IMR-90 (cell line): ENCODE results near the gene BRINP3. TPM values are rescaled to one million over a fixed set of nuclear protein-coding genes. Genes with fewer than 3 reads are reported as not detected.

Experiments used
- ATAC-seq: fragments of 200-7000 bp; cut with Tn5 transposase; 2 replicates; pipeline ENCODE4 v1.9.1; 2020; ENCODE audit warnings: low read depth, mild to moderate bottlenecking, moderate library complexity
- BruUV-seq: library from RNA; stranded (reverse); fragments of 400-500 nt; replicated peaks from 2 replicates; lab custom pipeline; 2021; lab: Mats Ljungman, UMichigan
- CTCF ChIA-PET: fragments of 300-600 bp; formaldehyde crosslinking; extraction: SDS; loops from one replicate; lab custom pipeline; 2021; ENCODE audit warnings: antibody characterized with exemption; lab: Yijun Ruan, JAX
- POLR2A ChIA-PET: fragments of 300-600 bp; sonication (Branson Sonifier 250); formaldehyde crosslinking; loops from one replicate; lab custom pipeline; 2022; ENCODE audit warnings: antibody characterized with exemption; ENCODE audit not compliant: unreplicated experiment; lab: Charles Lee
- DNase-seq: peaks from one replicate; pipeline ENCODE4 v3.0.0; 2013
- H2AFZ ChIP-seq: replicated peaks from 2 replicates; pipeline ENCODE3; 2013; ENCODE audit warnings: low read length, mild to moderate bottlenecking; ENCODE audit not compliant: poor library complexity
- H2AK5ac ChIP-seq: 2 replicates; pipeline ENCODE4 v1.6.1; 2013; ENCODE audit warnings: low read depth, low read length, inconsistent platforms
- H2AK9ac ChIP-seq: replicated peaks from 2 replicates; pipeline ENCODE3; 2013; ENCODE audit warnings: mild to moderate bottlenecking, low read depth, low read length, moderate library complexity; ENCODE audit not compliant: poor library complexity
- H2BK120ac ChIP-seq: 2 replicates; pipeline ENCODE4 v1.6.1; 2013; ENCODE audit warnings: low read depth, low read length, inconsistent platforms
- H2BK15ac ChIP-seq: 3 replicates; pipeline ENCODE4 v1.6.1; 2013; ENCODE audit warnings: low read depth, low read length, inconsistent platforms
- H2BK20ac ChIP-seq: 2 replicates; pipeline ENCODE4 v1.6.1; 2013; ENCODE audit warnings: low read depth, mild to moderate bottlenecking, inconsistent platforms, low read length, moderate library complexity
- H2BK5ac ChIP-seq: 2 replicates; pipeline ENCODE4 v1.6.1; 2013; ENCODE audit warnings: mild to moderate bottlenecking, low read depth, low read length, inconsistent platforms; ENCODE audit not compliant: poor library complexity, severe bottlenecking
- H3K14ac ChIP-seq: replicated peaks from 2 replicates; pipeline ENCODE4 v1.6.1; 2013; ENCODE audit warnings: low read depth, low read length, inconsistent platforms
- H3K18ac ChIP-seq: 2 replicates; pipeline ENCODE4 v1.6.1; 2013; ENCODE audit warnings: low read depth, low read length, control low read depth
- H3K23ac ChIP-seq: 2 replicates; pipeline ENCODE4 v1.6.1; 2013; ENCODE audit warnings: low read depth, low read length, inconsistent platforms
- H3K27ac ChIP-seq: 2 replicates; pipeline ENCODE4 v1.5.1; 2013; ENCODE audit warnings: mild to moderate bottlenecking, control low read depth, low read length; ENCODE audit not compliant: insufficient read depth
- H3K27me3 ChIP-seq: 2 replicates; pipeline ENCODE4 v1.6.1; 2013; ENCODE audit warnings: low read length; ENCODE audit not compliant: control insufficient read depth, insufficient read depth
- H3K36me3 ChIP-seq: 2 replicates; pipeline ENCODE4 v1.6.1; 2013; ENCODE audit warnings: low read length, mixed read lengths; ENCODE audit not compliant: control insufficient read depth, insufficient read depth
- H3K4ac ChIP-seq: 2 replicates; pipeline ENCODE4 v1.6.1; 2013; ENCODE audit warnings: low read depth, low read length, inconsistent platforms
- H3K4me1 ChIP-seq: 2 replicates; pipeline ENCODE4 v1.6.1; 2013; ENCODE audit warnings: low read length, mixed read lengths; ENCODE audit not compliant: control insufficient read depth, insufficient read depth
- H3K4me2 ChIP-seq: 2 replicates; pipeline ENCODE4 v1.6.1; 2013; ENCODE audit warnings: low read depth, mild to moderate bottlenecking, control low read depth, low read length, moderate library complexity
- H3K4me3 ChIP-seq: 2 replicates; pipeline ENCODE4 v1.5.1; 2013; ENCODE audit warnings: low read depth, mild to moderate bottlenecking, control low read depth, low read length, moderate library complexity; ENCODE audit not compliant: insufficient read depth
- H3K56ac ChIP-seq: 2 replicates; pipeline ENCODE4 v1.6.1; 2013; ENCODE audit warnings: low read length, inconsistent platforms; ENCODE audit not compliant: insufficient read depth; ENCODE audit errors: extremely low read depth
- H3K79me1 ChIP-seq, 2 experiments: 2 replicates each; pipeline ENCODE4 v1.6.1; 2013; ENCODE audit warnings: low read length in 2 of 2, inconsistent platforms in 1 of 2, low read depth in 1 of 2
- H3K9ac ChIP-seq: 2 replicates; pipeline ENCODE4 v1.6.1; 2013; ENCODE audit warnings: low read depth, low read length, control low read depth
- H3K9me1 ChIP-seq: 2 replicates; pipeline ENCODE4 v1.6.1; 2013; ENCODE audit warnings: low read length, inconsistent platforms; ENCODE audit not compliant: insufficient read depth
- H3K9me3 ChIP-seq: 2 replicates; pipeline ENCODE4 v1.6.1; 2013; ENCODE audit warnings: low read length; ENCODE audit not compliant: control insufficient read depth, insufficient read depth
- H4K20me1 ChIP-seq: 2 replicates; pipeline ENCODE4 v1.6.1; 2013; ENCODE audit warnings: low read length, inconsistent platforms; ENCODE audit not compliant: insufficient read depth
- H4K5ac ChIP-seq: 2 replicates; pipeline ENCODE4 v1.6.1; 2013; ENCODE audit warnings: mild to moderate bottlenecking, low read depth, low read length, control low read depth
- H4K8ac ChIP-seq, 2 experiments: 2 replicates each; pipeline ENCODE4 v1.6.1; 2013; ENCODE audit warnings: low read depth in 2 of 2, low read length in 2 of 2, control low read depth in 1 of 2, inconsistent platforms in 1 of 2
- H4K91ac ChIP-seq: 2 replicates; pipeline ENCODE4 v1.6.1; 2013; ENCODE audit warnings: low read depth, low read length, inconsistent platforms; ENCODE audit not compliant: insufficient read depth
- BHLHE40 ChIP-seq: fragments of 150-350 bp; IDR thresholded peaks from 2 replicates; pipeline ENCODE4 v1.6.1; 2016; ENCODE audit warnings: mild to moderate bottlenecking, low read depth, low read length
- CEBPB ChIP-seq: IDR thresholded peaks from 2 replicates; pipeline ENCODE4 v1.6.1; 2012; ENCODE audit warnings: low read depth, low read length, improper control_type of control experiment
- CHD1 ChIP-seq: IDR thresholded peaks from 2 replicates; pipeline ENCODE4 v1.6.1; 2012; ENCODE audit warnings: low read depth, low read length, improper control_type of control experiment
- FOS ChIP-seq: fragments of 150-350 bp; IDR thresholded peaks from 2 replicates; pipeline ENCODE4 v1.6.1; 2016; ENCODE audit warnings: low read depth, low read length
- MAFK ChIP-seq: IDR thresholded peaks from 2 replicates; pipeline ENCODE4 v1.6.1; 2012; ENCODE audit warnings: low read depth, low read length, improper control_type of control experiment
- MAZ ChIP-seq: IDR thresholded peaks from 2 replicates; pipeline ENCODE4 v1.6.1; 2012; ENCODE audit warnings: low read depth, mild to moderate bottlenecking, low read length, improper control_type of control experiment, moderate library complexity, borderline replicate concordance
- MXI1 ChIP-seq: IDR thresholded peaks from 2 replicates; pipeline ENCODE4 v1.6.1; 2012; ENCODE audit warnings: low read depth, mild to moderate bottlenecking, low read length, moderate library complexity, borderline replicate concordance
- NFE2L2 ChIP-seq: fragments of 150-350 bp; IDR thresholded peaks from 2 replicates; pipeline ENCODE4 v1.6.1; 2016; ENCODE audit warnings: low read depth, mild to moderate bottlenecking, low read length
- POLR2A ChIP-seq: IDR thresholded peaks from 2 replicates; pipeline ENCODE4 v1.6.1; 2012; ENCODE audit warnings: mild to moderate bottlenecking, low read depth, low read length
- RAD21 ChIP-seq: IDR thresholded peaks from 2 replicates; pipeline ENCODE4 v1.6.1; 2012; ENCODE audit warnings: low read length, improper control_type of control experiment
- RCOR1 ChIP-seq: IDR thresholded peaks from 2 replicates; pipeline ENCODE4 v1.6.1; 2012; ENCODE audit warnings: mild to moderate bottlenecking, low read length, improper control_type of control experiment; ENCODE audit not compliant: insufficient replicate concordance
- RFX5 ChIP-seq: IDR thresholded peaks from 2 replicates; pipeline ENCODE4 v1.8.0; 2012; ENCODE audit warnings: low read depth, mild to moderate bottlenecking, low read length, moderate library complexity
- SMC3 ChIP-seq: fragments of 150-350 bp; IDR thresholded peaks from 2 replicates; pipeline ENCODE4 v1.6.1; 2016; ENCODE audit warnings: low read depth, mild to moderate bottlenecking, antibody characterized with exemption, low read length, moderate library complexity
- WGBS, 2 experiments: methylation state at CpG; one replicate each; pipeline versions ENCODE4 v1.1.5 to v1.1.7; 2013; ENCODE audit warnings: missing lambda C conversion rate in 2 of 2; ENCODE audit not compliant: insufficient read length in 1 of 2; ENCODE audit errors: extremely low coverage in 2 of 2; 5-methylcytosine and 5-hydroxymethylcytosine counted together
- dilution Hi-C: fragments of 300-500 bp; cut with HindIII; formaldehyde crosslinking; loops from one replicate; pipeline ENCODE4 v1.14.3; 2018; ENCODE audit warnings: low sequenced_read_pairs; ENCODE audit not compliant: unreplicated experiment
- in situ Hi-C: fragments of 300-500 bp; cut with MboI; formaldehyde crosslinking; loops from 3 replicates; pipeline ENCODE4 v1.14.3; 2019; ENCODE audit warnings: low sequenced_read_pairs, inconsistent platforms, mixed read lengths
- intact Hi-C: fragments of 100-400 bp; cut with micrococcal nuclease; formaldehyde crosslinking; loops from 2 replicates; pipeline ENCODE4 v1.10.0; 2022
- polyA plus RNA-seq, 3 experiments: library from polyadenylated mRNA; depleted of rRNA; stranded (reverse); fragments of >200 nt; gene quantifications; 2 replicates each; pipeline ENCODE4 v1.2.3, GENCODE V29; 2012; ENCODE audit warnings: low replicate concordance in 1 of 3
- total RNA-seq: library from RNA; depleted of rRNA; stranded (reverse); fragments of >200 nt; gene quantifications from 2 replicates; pipeline ENCODE4 v1.2.3, GENCODE V29; 2012
- TF ChIP-seq, protein P1 (sequence below): fragments of 150-350 bp; IDR thresholded peaks from 2 replicates; pipeline ENCODE4 v1.6.1; 2017; ENCODE audit warnings: mild to moderate bottlenecking, antibody characterized with exemption, low read length, low read depth
- TF ChIP-seq, protein P2 (sequence below): fragments of 150-350 bp; IDR thresholded peaks from 2 replicates; pipeline ENCODE4 v1.6.1; 2016; ENCODE audit warnings: low read depth, mild to moderate bottlenecking, low read length, moderate library complexity, borderline replicate concordance
- TF ChIP-seq, protein P3 (sequence below): conservative IDR thresholded peaks from 2 replicates; pipeline ENCODE4 v1.5.1; 2012; ENCODE audit warnings: mild to moderate bottlenecking, low read depth, low read length, improper control_type of control experiment

BRINP3 gene
- total and polyA plus RNA-seq, 2 of the 4 experiments (the other 2 are of a cell fraction) = 0.15 to 0.36 TPM

DNA sequence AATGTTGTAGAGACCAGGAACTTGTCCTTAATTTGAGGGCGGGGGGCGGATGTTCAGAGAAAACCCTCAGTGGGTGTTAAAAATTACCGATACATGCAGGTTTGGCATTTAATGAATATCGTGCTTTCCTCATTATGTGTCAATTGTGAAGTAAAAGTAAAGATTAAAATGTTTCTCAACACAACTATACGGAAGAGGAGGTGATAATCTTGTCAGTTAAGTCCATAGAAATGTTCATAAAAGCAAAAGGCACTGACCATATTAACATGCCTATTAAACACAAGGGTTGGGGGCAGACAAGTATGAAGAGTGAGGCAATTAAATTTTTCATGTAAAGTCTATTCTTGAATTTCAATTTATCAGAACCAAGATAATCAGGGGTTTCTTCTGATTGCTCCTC, 1.3 kb downstream of the BRINP3 start:
- Histone ChIP-seq H3K9me3 (no peaks in the 10 kb centered on the region), H3K9ac (no peak overlapping the region), H3K18ac (no peak overlapping the region), H3K4me1 (no peaks in the 10 kb centered on the region), H3K4ac (no peak overlapping the region), H3K27ac (no peak overlapping the region), H2BK20ac (no peak overlapping the region), H4K20me1 (no peaks in the 10 kb centered on the region), H3K56ac (no peak overlapping the region), H2AK9ac (no peak overlapping the region), H3K79me1 (no peaks in the 10 kb centered on the region), H3K23ac (no peak overlapping the region), H4K5ac (no peak overlapping the region), H3K4me2 (peak overlapping the region; percentile 94), H2BK120ac (no peak overlapping the region), H2BK5ac (no peak overlapping the region), H2BK15ac (no peak overlapping the region), H3K36me3 (no peaks in the 10 kb centered on the region), H3K14ac (no peak overlapping the region), H3K27me3 (no peaks in the 10 kb centered on the region; the same call in 1 of the 2 replicates), H4K8ac (no peak overlapping the region), H4K91ac (no peak overlapping the region), H3K9me1 (no peaks in the 10 kb centered on the region), H3K4me3 (no peak overlapping the region), H2AK5ac (no peak overlapping the region), H2AFZ (no peak overlapping the region)
- intact Hi-C loops = loop anchor here (10.0 kb wide), 1 partner anchor 278 kb away; no protein-coding TSS in a partner anchor
- WGBS, 2 experiments = no CpG with 5 or more reads among the region's 5 CpGs
- ChIA-PET POLR2A (no interaction called here), CTCF (interaction anchor here (0.6 kb wide), 1 partner anchor 14 kb away, joined by 3 read pairs; no protein-coding TSS in a partner anchor)
- no TSS peak for BruUV-seq
- TF ChIP-seq MAZ (no peak), NFE2L2 (no peak), RCOR1 (no peak), MXI1 (no peak), MAFK (no peak), CHD1 (no peak), SMC3 (no peak), BHLHE40 (no peak), CEBPB (no peak), RFX5 (no peak), RAD21 (no peak), POLR2A (no peak), FOS (no peak)
- TF ChIP-seq, protein P1, sequence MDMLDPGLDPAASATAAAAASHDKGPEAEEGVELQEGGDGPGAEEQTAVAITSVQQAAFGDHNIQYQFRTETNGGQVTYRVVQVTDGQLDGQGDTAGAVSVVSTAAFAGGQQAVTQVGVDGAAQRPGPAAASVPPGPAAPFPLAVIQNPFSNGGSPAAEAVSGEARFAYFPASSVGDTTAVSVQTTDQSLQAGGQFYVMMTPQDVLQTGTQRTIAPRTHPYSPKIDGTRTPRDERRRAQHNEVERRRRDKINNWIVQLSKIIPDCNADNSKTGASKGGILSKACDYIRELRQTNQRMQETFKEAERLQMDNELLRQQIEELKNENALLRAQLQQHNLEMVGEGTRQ = no peak
- TF ChIP-seq, protein P2, sequence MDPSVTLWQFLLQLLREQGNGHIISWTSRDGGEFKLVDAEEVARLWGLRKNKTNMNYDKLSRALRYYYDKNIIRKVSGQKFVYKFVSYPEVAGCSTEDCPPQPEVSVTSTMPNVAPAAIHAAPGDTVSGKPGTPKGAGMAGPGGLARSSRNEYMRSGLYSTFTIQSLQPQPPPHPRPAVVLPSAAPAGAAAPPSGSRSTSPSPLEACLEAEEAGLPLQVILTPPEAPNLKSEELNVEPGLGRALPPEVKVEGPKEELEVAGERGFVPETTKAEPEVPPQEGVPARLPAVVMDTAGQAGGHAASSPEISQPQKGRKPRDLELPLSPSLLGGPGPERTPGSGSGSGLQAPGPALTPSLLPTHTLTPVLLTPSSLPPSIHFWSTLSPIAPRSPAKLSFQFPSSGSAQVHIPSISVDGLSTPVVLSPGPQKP = no peak
- TF ChIP-seq, protein P3, sequence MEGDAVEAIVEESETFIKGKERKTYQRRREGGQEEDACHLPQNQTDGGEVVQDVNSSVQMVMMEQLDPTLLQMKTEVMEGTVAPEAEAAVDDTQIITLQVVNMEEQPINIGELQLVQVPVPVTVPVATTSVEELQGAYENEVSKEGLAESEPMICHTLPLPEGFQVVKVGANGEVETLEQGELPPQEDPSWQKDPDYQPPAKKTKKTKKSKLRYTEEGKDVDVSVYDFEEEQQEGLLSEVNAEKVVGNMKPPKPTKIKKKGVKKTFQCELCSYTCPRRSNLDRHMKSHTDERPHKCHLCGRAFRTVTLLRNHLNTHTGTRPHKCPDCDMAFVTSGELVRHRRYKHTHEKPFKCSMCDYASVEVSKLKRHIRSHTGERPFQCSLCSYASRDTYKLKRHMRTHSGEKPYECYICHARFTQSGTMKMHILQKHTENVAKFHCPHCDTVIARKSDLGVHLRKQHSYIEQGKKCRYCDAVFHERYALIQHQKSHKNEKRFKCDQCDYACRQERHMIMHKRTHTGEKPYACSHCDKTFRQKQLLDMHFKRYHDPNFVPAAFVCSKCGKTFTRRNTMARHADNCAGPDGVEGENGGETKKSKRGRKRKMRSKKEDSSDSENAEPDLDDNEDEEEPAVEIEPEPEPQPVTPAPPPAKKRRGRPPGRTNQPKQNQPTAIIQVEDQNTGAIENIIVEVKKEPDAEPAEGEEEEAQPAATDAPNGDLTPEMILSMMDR = no peak
- dilution Hi-C loops = no loop called here
- in situ Hi-C loops = no loop called here
- DNase-seq = no peak
- ATAC-seq = no peak
